BJ (cell line): Measurements from ENCODE around the gene MAP2K5. TPM values are rescaled to one million over a fixed set of nuclear protein-coding genes. Genes with fewer than 3 reads are reported as not detected.

ENCODE experiments used
- CTCF ChIA-PET: fragments of 350-600 bp; formaldehyde crosslinking; extraction: SDS; loops from one replicate; lab custom pipeline; 2021; ENCODE audit warnings: antibody characterized with exemption, inconsistent platforms; lab: Yijun Ruan, JAX
- POLR2A ChIA-PET: fragments of 300-600 bp; sonication (Branson Sonifier 250); formaldehyde crosslinking; extraction: SDS; loops from one replicate; lab custom pipeline; 2021; ENCODE audit warnings: antibody characterized with exemption; lab: Charles Lee
- DNase-seq: peaks from one replicate; pipeline ENCODE4 v3.0.0-alpha.2; 2011; ENCODE audit warnings: low read depth
- H3K27me3 ChIP-seq: 2 replicates; pipeline ENCODE4 v1.6.0; 2011; ENCODE audit warnings: low read length; ENCODE audit not compliant: control insufficient read depth, insufficient read depth
- H3K36me3 ChIP-seq: 2 replicates; pipeline ENCODE4 v1.5.1; 2011; ENCODE audit warnings: low read length; ENCODE audit not compliant: control insufficient read depth, insufficient read depth
- H3K4me3 ChIP-seq: 2 replicates; pipeline ENCODE4 v1.5.1; 2011; ENCODE audit warnings: low read depth, mild to moderate bottlenecking, control low read depth, low read length
- polyA plus RNA-seq: library from polyadenylated mRNA; depleted of rRNA; stranded (reverse); fragments of >200 nt; gene quantifications from 2 replicates; pipeline ENCODE4 v1.2.3, GENCODE V29; 2011
- TF ChIP-seq, protein P1 (sequence below): IDR thresholded peaks from 2 replicates; pipeline ENCODE4 v1.5.1; 2011; ENCODE audit warnings: low read depth, mild to moderate bottlenecking, control low read depth, inconsistent platforms, low read length, moderate library complexity; ENCODE audit not compliant: insufficient read depth

MAP2K5 gene
- polyA plus RNA-seq, 1 experiment, result 5.6 TPM

DNA sequence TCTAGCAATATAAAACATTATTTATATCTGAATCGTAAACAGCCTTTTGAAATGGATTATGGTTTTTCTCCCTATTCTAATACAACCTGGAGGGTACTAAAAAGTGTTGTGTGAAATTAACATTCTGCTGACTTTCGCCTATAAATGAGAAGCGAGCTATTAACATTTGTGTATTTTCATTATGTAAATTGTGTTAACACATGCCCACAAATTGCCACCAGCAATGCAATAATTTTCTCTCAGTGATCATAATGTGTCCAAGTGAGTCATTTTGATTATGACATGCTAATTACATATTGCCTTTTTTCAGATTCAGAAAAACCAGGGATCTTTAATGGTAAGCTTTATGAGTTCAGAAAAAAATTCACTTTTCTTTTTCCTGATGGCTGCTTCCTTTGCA, 205.4 kb downstream of the MAP2K5 start:
- Histone ChIP-seq H3K36me3 (no peaks in the 10 kb centered on the region), H3K4me3 (no peak overlapping the region), H3K27me3 (no peaks in the 10 kb centered on the region)
- POLR2A ChIA-PET, result no interaction called here
- no peak for DNase-seq
- CTCF ChIA-PET, result no interaction called here
- TF ChIP-seq, protein P1, sequence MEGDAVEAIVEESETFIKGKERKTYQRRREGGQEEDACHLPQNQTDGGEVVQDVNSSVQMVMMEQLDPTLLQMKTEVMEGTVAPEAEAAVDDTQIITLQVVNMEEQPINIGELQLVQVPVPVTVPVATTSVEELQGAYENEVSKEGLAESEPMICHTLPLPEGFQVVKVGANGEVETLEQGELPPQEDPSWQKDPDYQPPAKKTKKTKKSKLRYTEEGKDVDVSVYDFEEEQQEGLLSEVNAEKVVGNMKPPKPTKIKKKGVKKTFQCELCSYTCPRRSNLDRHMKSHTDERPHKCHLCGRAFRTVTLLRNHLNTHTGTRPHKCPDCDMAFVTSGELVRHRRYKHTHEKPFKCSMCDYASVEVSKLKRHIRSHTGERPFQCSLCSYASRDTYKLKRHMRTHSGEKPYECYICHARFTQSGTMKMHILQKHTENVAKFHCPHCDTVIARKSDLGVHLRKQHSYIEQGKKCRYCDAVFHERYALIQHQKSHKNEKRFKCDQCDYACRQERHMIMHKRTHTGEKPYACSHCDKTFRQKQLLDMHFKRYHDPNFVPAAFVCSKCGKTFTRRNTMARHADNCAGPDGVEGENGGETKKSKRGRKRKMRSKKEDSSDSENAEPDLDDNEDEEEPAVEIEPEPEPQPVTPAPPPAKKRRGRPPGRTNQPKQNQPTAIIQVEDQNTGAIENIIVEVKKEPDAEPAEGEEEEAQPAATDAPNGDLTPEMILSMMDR, result no peak

DNA sequence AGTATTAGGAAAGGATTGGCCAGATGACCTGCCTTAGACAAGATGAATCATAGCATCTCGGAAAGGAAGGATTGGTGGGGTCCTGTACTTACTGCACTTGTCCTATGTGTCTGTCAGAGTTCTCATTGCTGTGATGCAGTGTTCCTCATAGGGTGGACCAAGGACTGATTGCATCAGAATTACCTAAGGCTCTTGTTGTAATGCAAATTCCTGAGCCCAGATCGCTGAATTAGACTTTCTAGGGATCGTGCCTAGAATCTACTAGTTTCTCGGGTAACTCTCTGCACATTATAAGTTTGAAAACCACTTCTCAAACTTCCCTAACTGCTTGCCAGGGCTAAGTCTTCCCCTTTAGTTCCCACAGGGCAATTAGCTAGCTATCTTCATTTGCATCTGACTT, 207.9 kb downstream of the MAP2K5 start:
- Histone ChIP-seq H3K4me3 (no peak overlapping the region), H3K27me3 (no peaks in the 10 kb centered on the region), H3K36me3 (no peaks in the 10 kb centered on the region)
- CTCF ChIA-PET, result no interaction called here
- POLR2A ChIA-PET, result no interaction called here
- TF ChIP-seq, protein P1, result no peak
- no peak for DNase-seq

DNA sequence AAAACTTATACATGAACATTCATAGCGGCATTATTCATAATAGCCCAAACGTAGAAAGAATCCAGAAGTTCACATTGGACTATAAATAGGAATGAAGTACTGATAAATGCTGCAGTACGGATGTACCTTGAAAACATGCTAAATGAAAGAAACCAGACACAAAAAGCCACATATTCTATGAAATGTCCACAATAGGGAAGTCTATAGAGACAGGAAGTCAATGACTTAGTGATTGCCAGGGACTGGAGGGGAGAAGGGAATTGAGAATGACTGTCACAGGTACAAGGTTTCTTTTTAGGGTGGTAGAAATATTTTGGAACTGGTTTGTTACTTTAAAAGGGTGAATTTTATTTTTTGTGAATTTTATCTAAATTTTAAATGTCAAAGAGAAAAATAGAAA, 211.4 kb downstream of the MAP2K5 start:
- TF ChIP-seq, protein P1, result no peak
- Histone ChIP-seq H3K4me3 (no peak overlapping the region), H3K27me3 (no peaks in the 10 kb centered on the region), H3K36me3 (no peaks in the 10 kb centered on the region)
- DNase-seq, result no peak
- CTCF ChIA-PET, result interaction anchor here (1.0 kb wide), 1 partner anchor 10 kb away, joined by 3 read pairs; no protein-coding TSS in a partner anchor
- POLR2A ChIA-PET, result no interaction called here

DNA sequence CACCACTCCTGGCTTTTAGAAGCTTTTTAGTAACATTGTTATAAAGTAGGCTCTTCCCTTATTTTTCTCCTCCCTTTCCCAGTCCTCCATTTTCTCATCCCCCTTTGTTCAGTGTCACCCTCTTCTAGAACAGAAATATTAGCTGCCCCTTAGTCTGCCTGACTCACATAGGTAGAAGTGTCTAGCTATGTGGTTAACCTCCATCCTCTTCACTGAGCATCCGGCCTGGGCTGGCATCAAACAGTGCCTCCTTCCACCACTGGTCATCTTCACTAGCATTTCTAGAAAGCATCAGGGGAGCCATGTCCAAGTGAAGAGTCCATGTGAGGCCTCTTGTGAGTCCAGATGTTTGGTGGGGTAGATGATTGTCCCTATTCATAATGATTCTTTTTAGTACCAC, 212.8 kb downstream of the MAP2K5 start:
- Histone ChIP-seq H3K36me3 (no peaks in the 10 kb centered on the region), H3K4me3 (no peak overlapping the region), H3K27me3 (no peaks in the 10 kb centered on the region)
- ChIA-PET CTCF (no interaction called here), POLR2A (no interaction called here)
- TF ChIP-seq, protein P1, result no peak
- no peak for DNase-seq

DNA sequence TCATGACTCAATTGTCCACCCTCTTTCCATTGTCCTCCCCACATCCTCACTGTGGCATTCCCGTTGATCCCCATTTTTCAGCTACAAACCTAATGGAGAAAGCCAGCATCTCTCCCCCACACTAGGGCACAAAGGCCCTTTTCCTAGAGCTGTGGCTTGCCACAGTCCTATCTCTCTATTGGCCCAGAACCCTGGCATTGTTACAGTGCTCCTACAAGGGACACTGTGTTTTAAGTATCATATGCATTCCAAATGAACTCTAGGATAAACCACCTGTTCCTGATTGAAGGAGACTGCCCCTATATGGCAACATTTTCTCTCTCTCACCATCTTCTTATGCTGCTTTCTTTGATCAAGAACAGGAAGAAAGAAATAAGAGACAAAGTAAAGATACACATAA, 213.4 kb downstream of the MAP2K5 start:
- CTCF ChIA-PET, result interaction anchor here (1.0 kb wide), 1 partner anchor 142 kb away, joined by 4 read pairs; no protein-coding TSS in a partner anchor
- TF ChIP-seq, protein P1, result no peak
- H3K36me3 ChIP-seq, result no peaks in the 10 kb centered on the region
- H3K27me3 ChIP-seq, result no peaks in the 10 kb centered on the region
- POLR2A ChIA-PET, result no interaction called here
- no peak for DNase-seq
- H3K4me3 ChIP-seq, result no peak overlapping the region
